Endodermal cell (in vitro differentiated cells): ENCODE data around the gene CNGB1. TPM values are rescaled to one million over a fixed set of nuclear protein-coding genes. Genes with fewer than 3 reads are reported as not detected.

Experiments
- DNase-seq: peaks from one replicate; pipeline ENCODE4 v3.0.0-alpha.2; 2017
- H3K27ac ChIP-seq: 2 replicates; pipeline ENCODE4 v1.5.1; 2013; ENCODE audit warnings: mild to moderate bottlenecking, low read depth, low read length, moderate library complexity
- H3K27me3 ChIP-seq: 2 replicates; pipeline ENCODE4 v1.6.1; 2013; ENCODE audit warnings: mild to moderate bottlenecking, low read length, moderate library complexity; ENCODE audit not compliant: insufficient read depth, control insufficient read depth, poor library complexity, severe bottlenecking
- H3K36me3 ChIP-seq: 2 replicates; pipeline ENCODE4 v1.7.0; 2013; ENCODE audit warnings: mild to moderate bottlenecking, low read length, moderate library complexity; ENCODE audit not compliant: control insufficient read depth, insufficient read depth
- H3K4me1 ChIP-seq: one replicate; pipeline ENCODE4 v1.7.0; 2013; ENCODE audit warnings: low read length; ENCODE audit not compliant: control insufficient read depth, insufficient read depth
- H3K4me3 ChIP-seq: 2 replicates; pipeline ENCODE4 v1.5.1; 2013; ENCODE audit warnings: mild to moderate bottlenecking, low read length, moderate library complexity
- H3K9ac ChIP-seq: 2 replicates; pipeline ENCODE4 v1.6.1; 2013; ENCODE audit warnings: mild to moderate bottlenecking, low read length, moderate library complexity; ENCODE audit not compliant: poor library complexity, severe bottlenecking; ENCODE audit errors: extremely low read depth
- H3K9me3 ChIP-seq: 2 replicates; pipeline ENCODE4 v1.6.1; 2013; ENCODE audit warnings: mild to moderate bottlenecking, low read length, moderate library complexity; ENCODE audit not compliant: control insufficient read depth
- H3K27ac Mint-ChIP-seq: 2 replicates; pipeline ENCODE4 v1.8.0; 2020; ENCODE audit warnings: mixed read lengths
- H3K27me3 Mint-ChIP-seq: 2 replicates; pipeline ENCODE4 v1.8.0; 2021; ENCODE audit warnings: mild to moderate bottlenecking, mixed read lengths; ENCODE audit not compliant: insufficient read depth
- H3K36me3 Mint-ChIP-seq: 2 replicates; pipeline ENCODE4 v1.8.0; 2020; ENCODE audit warnings: low read depth, mixed read lengths
- H3K4me1 Mint-ChIP-seq: 2 replicates; pipeline ENCODE4 v1.8.0; 2020; ENCODE audit warnings: mixed read lengths
- H3K4me3 Mint-ChIP-seq: 2 replicates; pipeline ENCODE4 v1.8.0; 2020; ENCODE audit warnings: mild to moderate bottlenecking, moderate library complexity, mixed read lengths
- H3K9me3 Mint-ChIP-seq: 2 replicates; pipeline ENCODE4 v1.8.0; 2020; ENCODE audit warnings: mild to moderate bottlenecking, mixed read lengths
- CTCF ChIP-seq: fragments of 200-600 bp; sonication (generic); conservative IDR thresholded peaks from 2 replicates; pipeline ENCODE4 v1.5.0; 2021; ENCODE audit warnings: antibody characterized with exemption, mild to moderate bottlenecking
- whole genome bisulfite sequencing, 2 experiments: methylation state at CpG; one replicate each; pipeline versions ENCODE4 v1.1.5 to v1.1.7; 2013; ENCODE audit warnings: missing lambda C conversion rate in 2 of 2, mixed read lengths in 1 of 2; ENCODE audit not compliant: insufficient coverage in 1 of 2, insufficient read length in 1 of 2; 5-methylcytosine and 5-hydroxymethylcytosine counted together
- total RNA-seq, 2 donors: library from RNA; stranded (reverse); fragmentation: NEBNext Ultra II Directional in 1 of 2; extraction: Animal tissue kit (Norgen Biotek cat#: 25700) in 1 of 2; gene quantifications; 2 replicates in 1 of 2; 3 replicates in 1 of 2; pipeline ENCODE4 v1.2.1, GENCODE V29; 2021

CNGB1 gene
- total RNA-seq, 2 donors from 2014 or later = 0.29 to 0.60 TPM

DNA sequence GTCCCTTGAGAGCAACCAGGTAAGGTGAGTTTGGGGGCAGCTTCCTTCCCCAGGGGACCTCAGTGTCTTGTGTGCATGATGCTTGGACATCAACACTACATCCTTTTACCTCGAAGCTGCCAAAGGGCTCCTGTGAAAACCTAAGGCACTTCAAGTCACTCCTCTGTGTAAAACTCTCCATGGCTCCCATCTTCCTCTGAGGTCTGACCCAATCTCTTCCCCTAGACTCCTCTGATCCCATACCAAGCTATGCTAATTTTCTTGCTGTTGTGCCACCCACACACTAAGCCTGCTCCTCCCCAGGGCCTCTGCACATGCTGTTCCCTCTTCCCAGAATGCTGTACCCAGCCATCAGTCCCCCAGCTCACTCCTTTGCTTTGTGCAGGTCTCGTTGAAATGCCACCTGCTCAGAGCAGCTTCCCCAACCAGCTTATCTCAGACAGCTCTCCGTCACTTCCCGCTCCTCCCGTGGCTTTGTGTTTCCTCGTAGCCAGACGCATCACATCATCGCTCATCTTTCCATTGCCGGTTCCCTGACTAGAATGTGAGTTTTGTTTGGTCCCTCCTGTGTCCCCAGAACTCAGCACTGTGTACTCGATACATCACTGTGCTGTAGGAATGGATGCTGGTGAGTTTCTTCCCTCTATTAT, 78.4 kb downstream of the CNGB1 start:
- WGBS, 2 experiments = 82 to 83% methylated on average over 9 to 10 of the region's 10 CpGs
- Histone ChIP-seq H3K27me3 (no peaks in the 10 kb centered on the region), H3K36me3 (no peaks in the 10 kb centered on the region), H3K4me3 (no peak overlapping the region), H3K27ac (no peak overlapping the region), H3K9me3 (no peaks in the 10 kb centered on the region), H3K4me1 (no peaks in the 10 kb centered on the region), H3K9ac (no peak overlapping the region)
- Mint-ChIP-seq H3K27ac (no peak overlapping the region), H3K9me3 (no peaks in the 10 kb centered on the region), H3K4me1 (peaks cover 8% of the 10 kb centered on the region), H3K4me3 (no peak overlapping the region), H3K36me3 (no peaks in the 10 kb centered on the region), H3K27me3 (peaks cover under 1% of the 10 kb centered on the region)
- TF ChIP-seq CTCF = no peak
- DNase-seq = no peak

GRCh38 chr16:57892041-57892440, 78.9 kb downstream of the CNGB1 start:
- Mint-ChIP-seq H3K9me3 (no peaks in the 10 kb centered on the region), H3K27ac (no peak overlapping the region), H3K36me3 (no peaks in the 10 kb centered on the region), H3K27me3 (peaks cover 2% of the 10 kb centered on the region), H3K4me1 (peaks cover 8% of the 10 kb centered on the region), H3K4me3 (no peak overlapping the region)
- Histone ChIP-seq H3K4me1 (no peaks in the 10 kb centered on the region), H3K27me3 (no peaks in the 10 kb centered on the region), H3K36me3 (no peaks in the 10 kb centered on the region), H3K4me3 (no peak overlapping the region), H3K9ac (no peak overlapping the region), H3K9me3 (no peaks in the 10 kb centered on the region), H3K27ac (no peak overlapping the region)
- DNase-seq = no peak
- WGBS, 2 experiments = 92 to 97% methylated on average over 6 to 8 of the region's 8 CpGs
- no peak for TF ChIP-seq CTCF

DNA sequence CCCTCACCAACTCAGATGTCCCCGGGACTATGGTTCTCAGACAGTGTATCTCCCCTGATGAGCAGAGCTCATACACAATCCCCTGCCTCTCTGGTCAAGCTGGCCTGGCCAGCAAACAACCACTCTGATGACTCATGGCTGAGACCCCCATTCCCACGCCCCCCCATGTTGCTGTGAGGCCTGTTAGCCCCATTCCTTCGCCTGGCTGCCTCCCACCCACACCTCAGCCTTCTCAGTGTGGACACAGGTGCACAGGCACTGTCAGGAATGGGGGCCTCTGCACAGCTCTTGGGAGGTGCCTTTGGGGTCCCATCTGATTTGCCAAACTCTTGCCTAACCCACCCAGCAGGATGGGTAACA, 80.2 kb downstream of the CNGB1 start:
- Histone ChIP-seq H3K4me1 (no peaks in the 10 kb centered on the region), H3K9me3 (no peaks in the 10 kb centered on the region), H3K27ac (no peak overlapping the region), H3K36me3 (no peaks in the 10 kb centered on the region), H3K4me3 (no peak overlapping the region), H3K27me3 (no peaks in the 10 kb centered on the region), H3K9ac (no peak overlapping the region)
- 83% methylated on average over 3 of the region's 3 CpGs; no CpG with 5 or more reads in 1 of the 2 experiments for WGBS, 2 experiments
- DNase-seq = no peak
- Mint-ChIP-seq H3K27me3 (peaks cover 2% of the 10 kb centered on the region), H3K27ac (peak overlapping the region; percentile 37), H3K36me3 (no peaks in the 10 kb centered on the region), H3K9me3 (no peaks in the 10 kb centered on the region), H3K4me3 (no peak overlapping the region), H3K4me1 (peaks cover 8% of the 10 kb centered on the region)
- no peak for TF ChIP-seq CTCF
